COLO668 (cell line): ENCODE measurements around the gene C3orf22.

ENCODE experiments used
- DNase-seq: peaks from one replicate; lab custom pipeline; 2025; ENCODE audit not compliant: unreplicated experiment; lab: John Stamatoyannopoulos, UW

C3orf22 gene

DNA sequence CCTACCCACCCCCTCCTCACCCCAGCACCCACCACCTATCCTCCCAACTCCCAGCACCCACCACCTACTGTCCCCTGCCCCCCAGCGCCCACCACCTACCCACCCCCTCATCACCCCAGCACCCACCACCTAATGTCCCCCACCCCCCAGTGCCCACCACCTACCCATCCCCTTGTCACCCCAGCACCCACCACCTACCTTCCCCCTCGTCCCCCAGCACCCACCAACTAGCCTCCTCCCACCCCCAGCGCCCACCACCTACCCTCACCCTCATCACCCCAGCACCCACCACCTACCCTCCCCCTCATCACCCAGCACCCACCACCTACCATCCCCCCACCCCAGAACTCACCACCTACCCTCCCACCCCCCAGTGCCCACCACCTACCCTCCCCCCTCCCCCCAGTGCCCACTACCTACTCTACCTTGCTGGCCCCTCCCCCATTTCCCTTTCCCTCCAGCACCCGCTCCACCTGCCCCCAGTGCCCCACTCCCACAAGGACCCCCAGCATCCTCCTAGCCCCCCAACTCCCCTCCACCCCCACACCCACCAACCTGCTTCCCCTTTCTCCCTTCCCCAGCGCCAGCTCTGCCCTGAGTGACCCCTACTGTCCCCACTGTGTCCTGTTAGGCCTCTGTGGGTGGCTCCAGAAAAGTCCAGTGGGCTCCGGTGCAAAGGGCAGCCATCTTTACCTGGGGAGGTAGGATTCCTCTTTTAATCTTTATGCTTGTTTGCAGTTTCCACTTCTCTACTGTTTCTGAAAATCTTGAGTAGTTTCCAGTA, 42.4 kb downstream of the C3orf22 start:
- DNase-seq = no peak

GRCh38 chr3:126515066-126515706, 43.5 kb downstream of the C3orf22 start:
- peak; percentile 3 for DNase-seq

- DNase-seq = no peak
These were observed 44.6 kb downstream of the C3orf22 start for GRCh38 chr3:126514161-126514560.

DNA sequence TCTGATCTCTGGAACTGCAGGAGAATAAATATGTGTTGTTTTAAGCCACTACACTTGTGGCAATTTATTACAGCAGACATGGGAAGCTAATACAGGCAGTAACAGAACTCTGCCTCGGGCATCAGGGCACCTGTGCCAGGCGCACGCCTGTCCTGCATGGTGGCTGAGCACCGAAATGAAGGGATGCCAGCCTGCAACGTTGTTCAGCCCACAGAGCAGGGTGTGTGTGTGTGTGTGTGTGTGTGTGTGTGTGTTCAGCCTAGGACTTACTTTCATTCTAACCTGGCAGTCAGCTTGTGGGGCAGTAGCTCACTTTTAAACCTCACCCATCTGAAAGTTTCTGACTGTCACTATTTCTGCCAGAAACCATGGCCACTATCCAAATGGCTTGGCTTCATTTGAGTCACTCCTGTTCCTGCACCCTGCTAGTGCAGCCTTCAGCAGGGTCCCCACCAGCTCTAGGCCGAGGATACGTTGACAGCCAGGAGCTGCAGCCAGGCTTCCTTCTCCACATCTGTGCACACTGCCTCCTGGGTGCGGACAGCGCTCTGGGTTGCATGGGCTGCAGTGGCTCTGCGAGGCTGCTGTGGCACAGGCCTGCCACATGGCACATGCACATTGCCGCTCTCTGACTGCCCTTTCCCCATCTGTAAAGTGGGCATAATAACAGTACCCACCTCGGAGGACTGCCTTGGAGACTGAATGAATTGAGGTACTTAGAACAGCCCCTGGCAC, 45.6 kb downstream of the C3orf22 start:
- DNase-seq = no peak

- DNase-seq = no peak
These were observed 46.7 kb downstream of the C3orf22 start for GRCh38 chr3:126512026-126512425.

GRCh38 chr3:126511291-126511690, 47.4 kb downstream of the C3orf22 start:
- DNase-seq = no peak

DNA sequence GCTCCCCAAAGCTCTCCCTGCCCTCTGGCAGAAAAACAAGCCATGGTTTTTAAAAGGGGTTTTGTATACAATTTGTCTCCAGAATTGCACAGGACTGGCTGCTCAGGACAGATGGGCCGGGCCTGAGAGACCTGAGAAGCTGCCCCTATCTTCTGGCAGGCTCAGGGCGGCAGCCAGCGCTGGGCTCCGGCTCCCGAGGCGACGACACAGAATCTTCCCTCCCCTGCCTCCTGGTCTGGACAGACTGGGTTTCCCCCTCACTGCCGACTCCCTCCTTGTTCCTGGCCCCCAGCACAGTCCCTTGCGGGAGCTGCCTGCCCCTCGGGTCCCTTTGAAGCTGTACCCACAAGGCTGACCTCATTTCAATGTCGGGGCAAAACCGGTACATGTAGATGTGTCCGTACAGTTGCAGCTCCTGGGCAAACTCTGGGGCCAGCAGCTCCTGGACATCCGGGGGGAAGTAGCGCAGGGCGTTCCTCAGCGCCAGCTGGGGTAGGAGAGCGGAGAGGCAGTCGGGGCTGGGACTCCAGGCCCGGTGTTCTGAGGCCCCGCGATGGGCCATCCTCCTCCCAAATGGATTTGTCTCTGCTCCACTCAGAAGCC, 48.3 kb downstream of the C3orf22 start:
- no peak for DNase-seq

- DNase-seq = no peak
These were observed 49.0 kb downstream of the C3orf22 start for GRCh38 chr3:126509597-126510307.

- DNase-seq = no peak
These were observed 50.2 kb downstream of the C3orf22 start for GRCh38 chr3:126508564-126508964.

DNA sequence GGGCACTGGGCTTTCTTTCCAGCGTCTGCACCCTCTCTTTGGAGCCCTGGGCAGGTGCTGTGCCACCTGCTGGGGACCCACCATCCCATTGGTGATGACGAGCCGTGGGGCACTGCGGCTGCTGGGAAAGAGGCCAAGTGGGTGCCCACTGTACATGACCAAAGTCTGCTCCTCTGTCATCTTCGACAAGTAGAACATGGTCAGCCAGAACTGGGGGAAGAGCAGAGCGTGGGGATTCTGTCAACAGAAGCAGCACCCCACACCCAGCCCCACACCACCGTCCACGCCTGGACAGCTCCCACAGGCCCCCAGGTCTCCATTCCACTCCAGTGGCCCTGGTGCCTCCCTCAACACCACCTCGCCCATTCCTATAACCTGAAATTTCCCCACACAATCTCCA, 50.8 kb downstream of the C3orf22 start:
- no peak for DNase-seq

GRCh38 chr3:126503701-126504100, 55.0 kb downstream of the C3orf22 start:
- DNase-seq = no peak

- DNase-seq = no peak
These were observed 56.1 kb downstream of the C3orf22 start for GRCh38 chr3:126502656-126503055.

DNA sequence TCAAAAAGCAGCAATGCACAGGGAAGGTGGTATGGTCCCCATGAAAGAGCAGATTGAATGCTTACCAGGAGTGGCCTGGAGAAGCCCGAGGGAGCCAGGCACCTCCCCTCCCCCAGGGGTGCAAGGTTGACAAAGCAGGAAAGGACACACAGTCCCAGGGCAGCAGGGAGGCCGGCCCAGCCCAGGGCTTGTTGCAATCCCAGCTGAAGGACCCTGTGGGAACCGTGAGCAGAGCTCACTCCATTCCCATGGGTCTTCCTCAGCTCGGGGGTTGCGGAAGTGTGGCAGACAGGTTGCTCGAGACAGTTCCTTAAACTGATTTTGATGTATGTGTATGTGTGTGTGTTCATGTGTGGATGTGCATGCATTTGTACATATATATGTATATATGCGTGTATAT, 57.0 kb downstream of the C3orf22 start:
- no peak for DNase-seq

- DNase-seq = no peak
These were observed 57.7 kb downstream of the C3orf22 start for GRCh38 chr3:126501054-126501453.

DNA sequence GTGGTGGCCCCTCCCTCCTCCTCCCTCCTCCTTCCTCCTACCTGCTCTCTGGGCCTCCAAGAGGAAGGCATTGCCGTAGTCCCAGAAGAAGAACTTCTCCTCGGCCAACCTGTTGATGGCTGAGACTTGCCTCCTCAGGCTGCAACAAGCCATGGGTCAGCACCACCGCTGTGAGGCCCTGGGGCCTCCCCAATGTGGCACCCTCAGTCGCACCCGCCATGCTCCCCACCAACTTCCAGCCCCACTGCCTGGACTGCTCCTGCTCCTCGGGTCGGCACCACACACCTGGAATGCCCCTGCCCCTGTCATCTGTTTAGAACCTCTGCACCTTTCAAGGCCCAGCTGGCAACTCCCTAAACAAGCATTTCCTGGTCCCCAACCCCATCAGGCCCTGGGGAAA, 58.7 kb downstream of the C3orf22 start:
- DNase-seq = no peak
